ENCODE measurements around the gene RNF175. TPM values are rescaled to one million over a fixed set of nuclear protein-coding genes. Genes with fewer than 3 reads are reported as not detected.

The RNF175 gene
- total RNA-seq, result 9.8 TPM

DNA sequence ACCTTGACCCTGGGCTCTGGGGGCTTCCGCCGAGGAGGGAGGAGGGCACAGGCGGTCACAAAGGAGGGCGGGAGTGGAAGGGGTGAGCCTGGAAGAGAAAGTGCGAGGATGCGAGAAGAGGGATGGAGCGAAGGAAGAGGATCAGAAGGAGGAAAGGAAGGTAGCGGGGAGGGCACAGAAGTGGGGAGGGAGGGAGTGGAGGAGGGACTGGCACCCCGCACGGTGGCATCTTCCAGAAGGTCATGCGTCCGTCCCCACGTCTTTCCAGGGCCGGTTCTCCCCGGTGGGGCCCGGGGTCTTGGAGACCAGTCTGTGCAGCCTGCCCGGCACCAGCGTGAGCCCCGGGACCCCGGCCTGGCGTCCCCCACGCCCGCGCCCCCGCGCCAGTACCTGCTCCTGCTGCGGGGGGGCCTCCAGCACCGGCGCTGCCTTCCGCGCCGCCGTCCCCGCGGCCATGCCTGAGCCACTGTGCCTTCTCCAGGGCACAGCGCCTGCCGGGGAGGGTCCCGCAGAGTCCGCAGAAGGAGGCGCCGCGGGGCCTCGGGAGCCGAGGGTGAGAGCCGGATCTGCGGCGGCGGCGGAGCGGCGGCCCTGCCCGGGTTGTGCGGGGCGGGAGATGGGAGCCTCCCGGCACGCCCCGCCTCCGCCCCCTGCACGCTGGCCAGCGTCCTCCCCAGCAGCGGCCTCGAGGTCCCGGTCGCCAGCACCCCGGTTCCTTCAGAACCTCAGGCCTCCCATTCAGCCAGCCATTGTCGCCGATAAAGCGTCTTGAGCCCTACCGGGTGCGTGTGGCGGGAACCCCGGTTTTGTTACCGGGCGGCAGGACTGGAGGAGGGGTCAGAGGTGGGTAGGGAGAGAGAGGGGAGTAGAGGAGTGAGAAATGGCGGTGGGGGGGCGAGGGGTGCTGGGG lies at the start of gene RNF175:
TSS of gene RNF175 (minus strand) at position 618 of the 910 bp plus-strand sequence. CDS start at position 456, 162 bp downstream.

GRCh38 chr4:153788413-153789276 lies 28.8 kb upstream of the RNF175 start, which contains the start of gene SFRP2:
TSS of gene SFRP2 (minus strand) at chr4:153789083. CDS start at chr4:153788835, 248 bp downstream.

GRCh38 chr4:153684182-153684970 lies 75.4 kb downstream of the RNF175 start, which contains the start of gene TLR2:
TSS of gene TLR2 (plus strand) at chr4:153684280. CDS start at chr4:153702908, 18,628 bp downstream.

Other genes with a start within 250 kb of the RNF175 start
- 8.7 TPM for gene TLR2, start 75.7 kb downstream of the RNF175 start, total RNA-seq
- 103 TPM for gene SFRP2, start 29.1 kb upstream of the RNF175 start, total RNA-seq

Measured in camera-type eye (tissue), 1 donor.